ENCODE data around the gene NXPE3.
"Not testable (repeated sequence)": the region's sequence is repeated elsewhere in the genome, so short reads cannot be mapped to it uniquely, and the experiment has no call there.

Gene NXPE3

GRCh38 chr3:101762041-101762646 is 16.9 kb upstream of the NXPE3 start:
- CTCF ChIA-PET: no interaction called here
- H3K4me1 ChIP-seq (ENCODE audit: control insufficient read depth, insufficient read depth, low read length): no peaks in the 10 kb centered on the region
- H3K27ac ChIP-seq (ENCODE audit: extremely low read depth, low read depth, low read length): no peak overlapping the region
- no peaks in the 10 kb centered on the region for H3K9me3 ChIP-seq (ENCODE audit: control insufficient read depth, insufficient read depth, low read depth, low read length)
- H3K36me3 ChIP-seq (ENCODE audit: control insufficient read depth in 2 of 2, insufficient read depth in 1 of 2, low read length in 2 of 2): peaks cover 0 to 69% of the 10 kb centered on the region in 2 experiments
- TF ChIP-seq, protein P1, sequence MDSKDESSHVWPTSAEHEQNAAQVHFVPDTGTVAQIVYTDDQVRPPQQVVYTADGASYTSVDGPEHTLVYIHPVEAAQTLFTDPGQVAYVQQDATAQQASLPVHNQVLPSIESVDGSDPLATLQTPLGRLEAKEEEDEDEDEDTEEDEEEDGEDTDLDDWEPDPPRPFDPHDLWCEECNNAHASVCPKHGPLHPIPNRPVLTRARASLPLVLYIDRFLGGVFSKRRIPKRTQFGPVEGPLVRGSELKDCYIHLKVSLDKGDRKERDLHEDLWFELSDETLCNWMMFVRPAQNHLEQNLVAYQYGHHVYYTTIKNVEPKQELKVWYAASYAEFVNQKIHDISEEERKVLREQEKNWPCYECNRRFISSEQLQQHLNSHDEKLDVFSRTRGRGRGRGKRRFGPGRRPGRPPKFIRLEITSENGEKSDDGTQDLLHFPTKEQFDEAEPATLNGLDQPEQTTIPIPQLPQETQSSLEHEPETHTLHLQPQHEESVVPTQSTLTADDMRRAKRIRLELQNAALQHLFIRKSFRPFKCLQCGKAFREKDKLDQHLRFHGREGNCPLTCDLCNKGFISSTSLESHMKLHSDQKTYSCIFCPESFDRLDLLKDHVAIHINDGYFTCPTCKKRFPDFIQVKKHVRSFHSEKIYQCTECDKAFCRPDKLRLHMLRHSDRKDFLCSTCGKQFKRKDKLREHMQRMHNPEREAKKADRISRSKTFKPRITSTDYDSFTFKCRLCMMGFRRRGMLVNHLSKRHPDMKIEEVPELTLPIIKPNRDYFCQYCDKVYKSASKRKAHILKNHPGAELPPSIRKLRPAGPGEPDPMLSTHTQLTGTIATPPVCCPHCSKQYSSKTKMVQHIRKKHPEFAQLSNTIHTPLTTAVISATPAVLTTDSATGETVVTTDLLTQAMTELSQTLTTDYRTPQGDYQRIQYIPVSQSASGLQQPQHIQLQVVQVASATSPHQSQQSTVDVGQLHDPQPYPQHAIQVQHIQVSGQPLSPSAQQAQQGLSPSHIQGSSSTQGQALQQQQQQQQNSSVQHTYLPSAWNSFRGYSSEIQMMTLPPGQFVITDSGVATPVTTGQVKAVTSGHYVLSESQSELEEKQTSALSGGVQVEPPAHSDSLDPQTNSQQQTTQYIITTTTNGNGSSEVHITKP (tag by site-specific recombination; IDR thresholded peaks at IDR 0.05): no peak
- TF ChIP-seq RBAK (tag by site-specific recombination; IDR thresholded peaks at IDR 0.05) (no peak), ZNF366 (tag by site-specific recombination; conservative IDR thresholded peaks at IDR 0.05) (no peak), ZNF214 (tag by site-specific recombination; IDR thresholded peaks at IDR 0.05; ENCODE audit: borderline replicate concordance) (no peak)
- no peak overlapping the region for H3K4me3 ChIP-seq (ENCODE audit: low read depth, low read length)
- POLR2A ChIA-PET: no interaction called here

GRCh38 chr3:101777745-101778281 is 1.2 kb upstream of the NXPE3 start:
- H3K4me1 ChIP-seq (ENCODE audit: control insufficient read depth, insufficient read depth, low read length); H3K36me3 ChIP-seq (ENCODE audit: control insufficient read depth in 2 of 2, insufficient read depth in 1 of 2, low read length in 2 of 2); CTCF ChIA-PET; H3K27ac ChIP-seq (ENCODE audit: extremely low read depth, low read depth, low read length); H3K4me3 ChIP-seq (ENCODE audit: low read depth, low read length); H3K9me3 ChIP-seq (ENCODE audit: control insufficient read depth, insufficient read depth, low read depth, low read length); POLR2A ChIA-PET: not testable (repeated sequence)
- TF ChIP-seq SCRT2 (tag by site-specific recombination; IDR thresholded peaks at IDR 0.05): peak; percentile 88
- TF ChIP-seq ZNF184 (tag by site-specific recombination; IDR thresholded peaks at IDR 0.05): peak; percentile 82
- 0 out of 2 replicates have a peak, but pooled peaks have one; percentile 31 for TF ChIP-seq SCRT1 (tag by site-specific recombination; IDR thresholded peaks at IDR 0.05; ENCODE audit: borderline replicate concordance)

- ChIA-PET CTCF (interaction anchor here (0.6 kb wide), 1 partner anchor 403 kb away, joined by 4 read pairs; no protein-coding TSS in a partner anchor), POLR2A (interaction anchor here (1.2 to 1.5 kb wide), 3 partner anchors 46 to 92 kb away, joined by 3 to 4 read pairs (median 4); partner anchors contain the start of genes CEP97 and RPL24)
These were observed 495 bp upstream of the NXPE3 start for GRCh38 chr3:101778385-101779046.

More at GRCh38 chr3:101778385-101779046, 495 bp upstream of the NXPE3 start:
- Histone ChIP-seq H3K27ac (ENCODE audit: extremely low read depth, low read depth, low read length) (peak overlapping the region; percentile 64; the same call in 1 of the 2 replicates), H3K4me3 (ENCODE audit: low read depth, low read length) (peak overlapping the region; percentile 91), H3K9me3 (ENCODE audit: control insufficient read depth, insufficient read depth, low read depth, low read length) (no peaks in the 10 kb centered on the region), H3K36me3 (ENCODE audit: control insufficient read depth in 2 of 2, insufficient read depth in 1 of 2, low read length in 2 of 2) (peaks cover 9% of the 10 kb centered on the region in 2 experiments; a peak in 2 of 3 replicates), H3K4me1 (ENCODE audit: control insufficient read depth, insufficient read depth, low read length) (0 out of 2 replicates have a peak, but pooled peaks cover 2% of the 10 kb centered on the region)
- no peak for TF ChIP-seq ZNF280D (tag by site-specific recombination; IDR thresholded peaks at IDR 0.05)
- peak; percentile 78 for TF ChIP-seq PRDM1 (tag by site-specific recombination; IDR thresholded peaks at IDR 0.05)
